PC-9 (cell line): Measurements from ENCODE around the gene CCDC88C. TPM values are rescaled to one million over a fixed set of nuclear protein-coding genes. Genes with fewer than 3 reads are reported as not detected.

ENCODE experiments used
- BruUV-seq: library from RNA; stranded (reverse); fragments of 400-500 nt; replicated peaks from 2 replicates; lab custom pipeline; 2021; lab: Mats Ljungman, UMichigan
- CTCF ChIA-PET: fragments of 300-600 bp; sonication (Branson Sonifier 250); formaldehyde crosslinking; loops from one replicate; lab custom pipeline; 2022; ENCODE audit warnings: antibody characterized with exemption; lab: Charles Lee
- POLR2A ChIA-PET: fragments of 300-600 bp; sonication (Branson Sonifier 250); formaldehyde crosslinking; loops from one replicate; lab custom pipeline; 2022; ENCODE audit warnings: antibody characterized with exemption; ENCODE audit not compliant: unreplicated experiment; lab: Charles Lee
- DNase-seq, 2 experiments: peaks; one replicate each; pipeline versions ENCODE4 v3.0.0 to v3.0.0-alpha.2; 2015 to 2022; ENCODE audit warnings: mixed read lengths in 1 of 2
- H2AFZ ChIP-seq: fragments of 200-600 bp; sonication (generic); 2 replicates; pipeline ENCODE4 v1.8.1; 2017; ENCODE audit warnings: antibody characterized with exemption
- H3F3A ChIP-seq: fragments of 200-600 bp; sonication (generic); 2 replicates; pipeline ENCODE4 v1.8.1; 2017; ENCODE audit warnings: antibody characterized with exemption, mild to moderate bottlenecking, low read depth; ENCODE audit not compliant: insufficient read depth
- H3K27ac ChIP-seq: fragments of 200-600 bp; sonication (generic); 2 replicates; pipeline ENCODE4 v1.6.1; 2016; ENCODE audit warnings: mixed run types
- H3K27me3 ChIP-seq: fragments of 200-600 bp; sonication (generic); 2 replicates; pipeline ENCODE4 v1.6.1; 2016; ENCODE audit warnings: low read depth, mixed run types; ENCODE audit not compliant: insufficient read depth
- H3K36me3 ChIP-seq: fragments of 200-600 bp; sonication (generic); 2 replicates; pipeline ENCODE4 v1.6.1; 2016; ENCODE audit warnings: low read depth, mixed run types
- H3K4me1 ChIP-seq: fragments of 200-600 bp; sonication (generic); replicated peaks from 2 replicates; pipeline ENCODE4 v1.6.1; 2016; ENCODE audit warnings: mixed run types; ENCODE audit not compliant: insufficient read depth
- H3K4me2 ChIP-seq: fragments of 200-600 bp; sonication (generic); 2 replicates; pipeline ENCODE4 v1.6.1; 2017; ENCODE audit warnings: mixed run types
- H3K4me3 ChIP-seq: fragments of 200-600 bp; sonication (generic); 2 replicates; pipeline ENCODE4 v1.6.1; 2016; ENCODE audit warnings: mixed run types
- H3K79me2 ChIP-seq: fragments of 200-600 bp; sonication (generic); 2 replicates; pipeline ENCODE4 v1.6.1; 2017; ENCODE audit warnings: low read depth, mixed run types
- H3K9me2 ChIP-seq: fragments of 200-600 bp; sonication (generic); 2 replicates; pipeline ENCODE4 v1.8.1; 2017; ENCODE audit warnings: mild to moderate bottlenecking; ENCODE audit not compliant: insufficient read depth
- H3K9me3 ChIP-seq: fragments of 200-600 bp; sonication (generic); 2 replicates; pipeline ENCODE4 v1.8.1; 2016; ENCODE audit warnings: low read depth; ENCODE audit not compliant: insufficient read depth
- H4K20me1 ChIP-seq: fragments of 200-600 bp; sonication (generic); 2 replicates; pipeline ENCODE4 v1.8.1; 2017; ENCODE audit not compliant: insufficient read depth
- EZH2 ChIP-seq: fragments of 200-600 bp; sonication (generic); IDR thresholded peaks from 2 replicates; pipeline ENCODE4 v1.8.0; 2017; ENCODE audit warnings: antibody characterized with exemption, low read depth
- intact Hi-C: fragments of 100-400 bp; cut with micrococcal nuclease; formaldehyde crosslinking; loops from one replicate; pipeline ENCODE4 v1.10.0; 2022; ENCODE audit not compliant: unreplicated experiment
- total RNA-seq: library from RNA; stranded (reverse); gene quantifications from 2 replicates; pipeline ENCODE4 v1.2.3, GENCODE V29; 2021
- TF ChIP-seq, protein P1 (sequence below): fragments of 200-600 bp; sonication (generic); conservative IDR thresholded peaks from 2 replicates; pipeline ENCODE4 v1.6.1; 2017; ENCODE audit warnings: mixed run types, antibody characterized with exemption, mild to moderate bottlenecking, moderate library complexity

Gene CCDC88C
- total RNA-seq, 1 experiment from 2014 or later: 7.4 TPM

DNA sequence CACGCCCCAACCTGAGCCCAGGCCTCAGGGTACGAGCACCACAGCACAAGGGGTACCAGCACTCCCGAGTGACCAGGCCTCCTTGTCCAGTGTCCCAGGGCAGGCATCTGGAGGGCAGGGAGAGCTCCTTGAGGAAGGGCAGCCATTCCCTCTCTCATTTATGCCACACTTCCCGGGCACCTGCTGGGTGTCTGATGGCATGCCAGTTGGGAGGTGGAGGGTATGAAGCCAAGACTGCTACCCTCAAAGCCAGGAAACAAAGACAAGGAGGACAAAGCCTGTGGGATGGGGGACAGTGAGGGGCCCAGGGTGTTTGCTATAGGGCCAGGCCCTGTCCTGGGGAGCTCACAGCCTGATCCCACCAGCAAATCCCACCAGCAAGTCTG is 45.6 kb downstream of the CCDC88C start:
- H3K36me3 ChIP-seq: no peaks in the 10 kb centered on the region
- H2AFZ ChIP-seq: no peak overlapping the region
- intact Hi-C loops: no loop called here
- H3K9me3 ChIP-seq: no peaks in the 10 kb centered on the region
- CTCF ChIA-PET: no interaction called here
- no peaks in the 10 kb centered on the region for H3K27me3 ChIP-seq
- H3K9me2 ChIP-seq: no peaks in the 10 kb centered on the region
- TF ChIP-seq EZH2: no peak
- TF ChIP-seq, protein P1, sequence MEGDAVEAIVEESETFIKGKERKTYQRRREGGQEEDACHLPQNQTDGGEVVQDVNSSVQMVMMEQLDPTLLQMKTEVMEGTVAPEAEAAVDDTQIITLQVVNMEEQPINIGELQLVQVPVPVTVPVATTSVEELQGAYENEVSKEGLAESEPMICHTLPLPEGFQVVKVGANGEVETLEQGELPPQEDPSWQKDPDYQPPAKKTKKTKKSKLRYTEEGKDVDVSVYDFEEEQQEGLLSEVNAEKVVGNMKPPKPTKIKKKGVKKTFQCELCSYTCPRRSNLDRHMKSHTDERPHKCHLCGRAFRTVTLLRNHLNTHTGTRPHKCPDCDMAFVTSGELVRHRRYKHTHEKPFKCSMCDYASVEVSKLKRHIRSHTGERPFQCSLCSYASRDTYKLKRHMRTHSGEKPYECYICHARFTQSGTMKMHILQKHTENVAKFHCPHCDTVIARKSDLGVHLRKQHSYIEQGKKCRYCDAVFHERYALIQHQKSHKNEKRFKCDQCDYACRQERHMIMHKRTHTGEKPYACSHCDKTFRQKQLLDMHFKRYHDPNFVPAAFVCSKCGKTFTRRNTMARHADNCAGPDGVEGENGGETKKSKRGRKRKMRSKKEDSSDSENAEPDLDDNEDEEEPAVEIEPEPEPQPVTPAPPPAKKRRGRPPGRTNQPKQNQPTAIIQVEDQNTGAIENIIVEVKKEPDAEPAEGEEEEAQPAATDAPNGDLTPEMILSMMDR: no peak
- no peak overlapping the region for H3K4me3 ChIP-seq
- peaks cover 21% of the 10 kb centered on the region; the same call in 1 of the 2 replicates for H3F3A ChIP-seq
- H3K4me1 ChIP-seq: peaks cover 42% of the 10 kb centered on the region
- no peak overlapping the region for H3K4me2 ChIP-seq
- no TSS peak for BruUV-seq
- no peaks in the 10 kb centered on the region for H4K20me1 ChIP-seq
- 0 out of 2 replicates have a peak, but pooled peaks cover 3% of the 10 kb centered on the region for H3K79me2 ChIP-seq
- POLR2A ChIA-PET: no interaction called here
- no peak overlapping the region for H3K27ac ChIP-seq
- no peak for DNase-seq

DNA sequence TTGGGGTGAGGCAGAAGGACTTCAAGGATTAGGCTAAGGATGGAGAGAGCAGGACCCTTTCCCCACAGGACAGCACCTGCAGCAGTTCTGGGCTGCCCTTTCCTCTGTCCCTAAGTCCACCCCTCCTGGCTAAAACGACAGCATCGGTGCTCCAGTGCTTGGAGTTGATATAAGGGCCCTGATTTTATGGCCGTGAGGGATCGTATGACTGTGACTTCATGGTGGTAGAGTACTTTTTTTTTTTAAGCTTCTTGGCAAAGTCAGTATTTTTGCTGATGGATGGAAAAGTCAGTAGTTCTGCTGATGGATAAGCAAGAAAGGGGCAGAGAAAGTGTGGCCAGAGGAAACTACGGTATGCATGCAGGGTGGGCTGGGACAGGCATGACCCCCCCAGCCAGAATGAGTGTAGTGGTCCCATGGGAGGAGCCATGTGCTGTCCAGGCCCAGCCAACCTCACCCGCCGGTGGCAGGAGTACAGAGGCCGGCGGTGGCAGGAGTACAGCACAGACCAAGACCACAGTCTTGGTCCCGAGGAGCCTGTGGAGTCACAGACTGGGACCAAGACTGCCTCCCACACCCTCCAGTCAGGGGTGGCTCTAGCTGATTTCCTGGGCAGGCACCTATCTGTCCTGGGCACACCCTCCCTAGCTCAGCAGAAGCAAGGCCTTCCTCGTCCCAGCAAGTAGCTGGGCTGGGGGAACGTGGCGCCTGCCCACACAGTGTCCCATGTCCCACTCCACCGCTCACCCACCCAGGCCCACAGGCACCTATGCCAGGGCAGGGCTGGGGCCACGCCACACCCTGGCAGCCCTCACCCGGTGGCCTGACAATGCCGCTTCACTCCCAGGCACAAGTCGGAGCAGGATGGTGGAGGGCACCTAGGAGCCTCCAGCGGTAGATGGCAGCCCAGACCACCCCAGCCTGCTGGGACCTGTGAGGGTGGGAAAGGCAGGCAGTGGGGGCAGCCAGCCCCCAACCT is 46.3 kb downstream of the CCDC88C start:
- Histone ChIP-seq H3K4me2 (no peak overlapping the region), H3K9me3 (no peaks in the 10 kb centered on the region), H3K27me3 (no peaks in the 10 kb centered on the region), H4K20me1 (no peaks in the 10 kb centered on the region), H3K36me3 (no peaks in the 10 kb centered on the region), H3K27ac (no peak overlapping the region), H2AFZ (no peak overlapping the region), H3K79me2 (peaks cover 3% of the 10 kb centered on the region; the same call in 1 of the 2 replicates), H3K4me1 (peaks cover 49% of the 10 kb centered on the region), H3K9me2 (no peaks in the 10 kb centered on the region), H3F3A (peaks cover 27% of the 10 kb centered on the region), H3K4me3 (no peak overlapping the region)
- DNase-seq: no peak
- CTCF ChIA-PET: interaction anchor here (0.5 kb wide), 1 partner anchor 41 kb away, joined by 4 read pairs; no protein-coding TSS in a partner anchor
- intact Hi-C loops: no loop called here
- no TSS peak for BruUV-seq
- POLR2A ChIA-PET: no interaction called here
- no peak for TF ChIP-seq EZH2
- TF ChIP-seq, protein P1: no peak

DNA sequence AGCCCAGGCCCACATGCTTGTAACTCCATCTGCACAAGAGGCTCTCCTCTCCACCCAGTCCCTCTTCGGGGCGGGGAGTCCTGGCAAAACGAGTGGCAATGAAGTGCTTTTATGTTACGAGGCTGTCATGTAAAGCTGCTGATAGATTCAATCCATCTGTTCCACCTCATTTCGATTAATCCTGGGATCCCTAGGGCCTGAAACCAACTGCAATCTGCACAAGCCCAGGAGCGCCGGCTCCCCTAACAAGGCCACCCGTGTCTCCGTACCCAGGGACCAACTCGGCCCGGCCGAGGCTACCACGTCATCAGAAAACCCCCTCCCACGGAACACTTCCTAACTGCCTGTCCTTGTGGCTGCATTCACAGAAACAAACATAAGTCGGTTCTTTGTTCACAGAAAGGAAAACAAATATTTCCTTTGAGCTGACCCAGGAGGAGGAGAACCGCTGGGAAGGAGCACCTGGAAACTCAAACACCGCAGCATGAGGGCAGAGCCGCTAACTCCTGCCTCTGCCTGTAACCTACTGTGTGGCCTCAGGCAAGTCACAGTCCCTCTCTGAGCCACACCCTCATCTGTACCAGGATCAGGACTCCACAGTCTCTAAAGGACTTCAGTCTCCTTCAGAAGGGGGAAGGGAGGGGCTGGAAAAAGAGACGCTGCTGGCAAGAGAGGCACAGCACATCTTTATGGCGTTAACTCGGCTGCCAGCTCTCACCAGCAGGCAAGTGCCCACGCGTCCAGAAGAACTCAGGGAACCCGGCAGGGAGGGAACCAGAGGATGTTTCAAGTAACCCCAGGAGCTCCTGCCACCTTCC is 47.8 kb downstream of the CCDC88C start:
- peaks cover 8% of the 10 kb centered on the region for H3K79me2 ChIP-seq
- intact Hi-C loops: loop anchor here (5.0 kb wide), 1 partner anchor 47 kb away; the partner anchor contains the start of gene CCDC88C
- no peak overlapping the region for H2AFZ ChIP-seq
- TF ChIP-seq, protein P1: no peak
- no peak for TF ChIP-seq EZH2
- H3K4me1 ChIP-seq: peaks cover 48% of the 10 kb centered on the region
- H3K9me3 ChIP-seq: no peaks in the 10 kb centered on the region
- no peaks in the 10 kb centered on the region for H4K20me1 ChIP-seq
- H3K4me3 ChIP-seq: no peak overlapping the region
- H3K9me2 ChIP-seq: no peaks in the 10 kb centered on the region
- ChIA-PET POLR2A (no interaction called here), CTCF (no interaction called here)
- no peak overlapping the region for H3K4me2 ChIP-seq
- no TSS peak for BruUV-seq
- no peak for DNase-seq
- H3F3A ChIP-seq: peaks cover 24% of the 10 kb centered on the region
- no peaks in the 10 kb centered on the region for H3K36me3 ChIP-seq
- H3K27ac ChIP-seq: no peak overlapping the region
- H3K27me3 ChIP-seq: no peaks in the 10 kb centered on the region
